Hepatocyte (in vitro differentiated cells): ENCODE data around the gene THEM5. TPM values are rescaled to one million over a fixed set of nuclear protein-coding genes. Genes with fewer than 3 reads are reported as not detected.

ENCODE experiments used
- DNase-seq: peaks from one replicate; pipeline ENCODE4 v3.0.0-alpha.2; 2016; ENCODE audit warnings: low spot score
- H2AFZ ChIP-seq: fragments of 200-600 bp; sonication (generic); 2 replicates; pipeline ENCODE4 v1.6.0; 2016; ENCODE audit warnings: antibody characterized with exemption, mild to moderate bottlenecking
- H3K27ac ChIP-seq: fragments of 200-600 bp; sonication (generic); 2 replicates; pipeline ENCODE4 v1.5.1; 2016; ENCODE audit warnings: mild to moderate bottlenecking
- H3K27me3 ChIP-seq: fragments of 200-600 bp; sonication (generic); 2 replicates; pipeline ENCODE4 v1.6.1; 2016
- H3K36me3 ChIP-seq: fragments of 200-600 bp; sonication (generic); replicated peaks from 2 replicates; pipeline ENCODE4 v1.5.1; 2016; ENCODE audit warnings: low read depth; ENCODE audit not compliant: insufficient read depth
- H3K4me1 ChIP-seq: fragments of 200-600 bp; sonication (generic); 2 replicates; pipeline ENCODE4 v1.5.1; 2016; ENCODE audit warnings: mild to moderate bottlenecking, moderate library complexity; ENCODE audit not compliant: insufficient read depth
- H3K4me2 ChIP-seq: fragments of 200-600 bp; sonication (generic); 2 replicates; pipeline ENCODE4 v1.6.0; 2016
- H3K4me3 ChIP-seq: fragments of 200-600 bp; sonication (generic); 2 replicates; pipeline ENCODE4 v1.5.1; 2016; ENCODE audit warnings: mild to moderate bottlenecking
- H3K79me2 ChIP-seq: fragments of 200-600 bp; sonication (generic); 2 replicates; pipeline ENCODE4 v1.6.0; 2017; ENCODE audit warnings: mild to moderate bottlenecking
- H3K9me2 ChIP-seq: fragments of 200-600 bp; sonication (generic); replicated peaks from 2 replicates; pipeline ENCODE4 v1.6.0; 2017; ENCODE audit warnings: mild to moderate bottlenecking; ENCODE audit not compliant: insufficient read depth
- H3K9me3 ChIP-seq: fragments of 200-600 bp; sonication (generic); 2 replicates; pipeline ENCODE4 v1.5.1; 2016; ENCODE audit warnings: low read depth, mild to moderate bottlenecking
- H4K20me1 ChIP-seq: fragments of 200-600 bp; sonication (generic); 2 replicates; pipeline ENCODE4 v1.6.0; 2016; ENCODE audit warnings: mild to moderate bottlenecking; ENCODE audit not compliant: insufficient read depth, poor library complexity, severe bottlenecking
- EZH2 ChIP-seq: fragments of 200-600 bp; sonication (generic); IDR thresholded peaks from 2 replicates; pipeline ENCODE4 v1.6.1; 2016; ENCODE audit warnings: antibody characterized with exemption, mild to moderate bottlenecking, borderline replicate concordance
- EZH2phosphoT487 ChIP-seq: fragments of 200-600 bp; sonication (generic); IDR thresholded peaks from one replicate; pipeline ENCODE4 v1.6.1; 2018; ENCODE audit warnings: antibody characterized with exemption, mild to moderate bottlenecking, low read depth, moderate library complexity; ENCODE audit not compliant: unreplicated experiment, severe bottlenecking
- WGBS: methylation state at CpG from one replicate; pipeline ENCODE4 v1.1.6; 2016; ENCODE audit warnings: low lambda C conversion rate; ENCODE audit errors: missing lambda C conversion rate; 5-methylcytosine and 5-hydroxymethylcytosine counted together
- polyA plus RNA-seq: library from polyadenylated mRNA; unstranded; fragments of >200 nt; fragmentation: Nextera tagmentation; extraction: Ambion mirVana; gene quantifications from 2 replicates; pipeline ENCODE4 v1.2.1, GENCODE V29; 2016
- total RNA-seq: library from RNA; depleted of rRNA; stranded (reverse); fragments of >200 nt; gene quantifications from 2 replicates; pipeline ENCODE4 v1.2.3, GENCODE V29; 2014
- TF ChIP-seq, protein P1 (sequence below): fragments of 200-600 bp; sonication (generic); IDR thresholded peaks from 2 replicates; pipeline ENCODE4 v1.5.1; 2016; ENCODE audit warnings: antibody characterized with exemption, mild to moderate bottlenecking; ENCODE audit not compliant: poor library complexity

The THEM5 gene
- total and polyA plus RNA-seq, 2 experiments from 2014 or later = 0.21 TPM; not detected in 1

- Histone ChIP-seq H3K9me2 (no peaks in the 10 kb centered on the region), H3K4me2 (no peak overlapping the region), H3K27ac (no peak overlapping the region), H4K20me1 (no peaks in the 10 kb centered on the region), H3K4me1 (peaks cover 11% of the 10 kb centered on the region), H3K36me3 (no peaks in the 10 kb centered on the region), H3K4me3 (no peak overlapping the region), H3K27me3 (peaks cover 17% of the 10 kb centered on the region), H3K9me3 (no peaks in the 10 kb centered on the region), H2AFZ (no peak overlapping the region), H3K79me2 (no peaks in the 10 kb centered on the region)
- TF ChIP-seq, protein P1, sequence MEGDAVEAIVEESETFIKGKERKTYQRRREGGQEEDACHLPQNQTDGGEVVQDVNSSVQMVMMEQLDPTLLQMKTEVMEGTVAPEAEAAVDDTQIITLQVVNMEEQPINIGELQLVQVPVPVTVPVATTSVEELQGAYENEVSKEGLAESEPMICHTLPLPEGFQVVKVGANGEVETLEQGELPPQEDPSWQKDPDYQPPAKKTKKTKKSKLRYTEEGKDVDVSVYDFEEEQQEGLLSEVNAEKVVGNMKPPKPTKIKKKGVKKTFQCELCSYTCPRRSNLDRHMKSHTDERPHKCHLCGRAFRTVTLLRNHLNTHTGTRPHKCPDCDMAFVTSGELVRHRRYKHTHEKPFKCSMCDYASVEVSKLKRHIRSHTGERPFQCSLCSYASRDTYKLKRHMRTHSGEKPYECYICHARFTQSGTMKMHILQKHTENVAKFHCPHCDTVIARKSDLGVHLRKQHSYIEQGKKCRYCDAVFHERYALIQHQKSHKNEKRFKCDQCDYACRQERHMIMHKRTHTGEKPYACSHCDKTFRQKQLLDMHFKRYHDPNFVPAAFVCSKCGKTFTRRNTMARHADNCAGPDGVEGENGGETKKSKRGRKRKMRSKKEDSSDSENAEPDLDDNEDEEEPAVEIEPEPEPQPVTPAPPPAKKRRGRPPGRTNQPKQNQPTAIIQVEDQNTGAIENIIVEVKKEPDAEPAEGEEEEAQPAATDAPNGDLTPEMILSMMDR = no peak
- TF ChIP-seq EZH2 = no peak
- no peak for TF ChIP-seq EZH2phosphoT487
- 96% methylated on average over 2 of the region's 2 CpGs for WGBS
- DNase-seq = no peak
Observed at GRCh38 chr1:151843398-151843797, 10.1 kb downstream of the THEM5 start.

DNA sequence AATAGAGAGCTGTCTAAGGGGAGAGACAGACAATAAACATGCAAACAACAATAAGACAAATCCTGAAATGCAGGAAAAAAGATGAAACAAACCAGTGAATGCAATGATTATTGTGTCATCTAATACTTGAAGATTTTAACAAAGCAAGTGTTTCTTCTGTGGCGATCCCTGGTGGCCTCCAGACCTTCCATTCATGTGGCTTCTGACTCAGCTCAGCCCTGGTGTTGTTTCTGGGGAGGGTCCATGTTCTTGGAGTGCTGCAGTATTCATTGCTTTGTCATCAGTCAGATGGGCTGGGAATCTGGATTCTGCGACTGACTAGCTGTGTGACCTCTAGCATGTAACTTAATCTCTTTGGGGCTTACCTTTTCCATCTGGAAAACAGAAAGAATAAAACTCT lies 12.4 kb downstream of the THEM5 start:
- no peak overlapping the region for H3K4me3 ChIP-seq
- peaks cover 13% of the 10 kb centered on the region for H3K4me1 ChIP-seq
- no peaks in the 10 kb centered on the region for H3K36me3 ChIP-seq
- TF ChIP-seq, protein P1 = no peak
- no peak for TF ChIP-seq EZH2
- no peak for TF ChIP-seq EZH2phosphoT487
- H3K27me3 ChIP-seq = peaks cover 27% of the 10 kb centered on the region
- 73% methylated on average over 2 of the region's 2 CpGs for WGBS
- H2AFZ ChIP-seq = no peak overlapping the region
- H4K20me1 ChIP-seq = no peaks in the 10 kb centered on the region
- DNase-seq = no peak
- H3K79me2 ChIP-seq = no peaks in the 10 kb centered on the region
- H3K9me3 ChIP-seq = no peaks in the 10 kb centered on the region
- no peak overlapping the region for H3K27ac ChIP-seq
- H3K9me2 ChIP-seq = no peaks in the 10 kb centered on the region
- no peak overlapping the region for H3K4me2 ChIP-seq

- peaks cover 27% of the 10 kb centered on the region for H3K27me3 ChIP-seq
- TF ChIP-seq, protein P1 = no peak
- TF ChIP-seq EZH2 (no peak), EZH2phosphoT487 (no peak)
- H3K27ac ChIP-seq = peak overlapping the region; percentile 94
- no peaks in the 10 kb centered on the region for H3K36me3 ChIP-seq
- H3K4me2 ChIP-seq = peak overlapping the region; percentile 91
- no peaks in the 10 kb centered on the region for H3K79me2 ChIP-seq
- H3K4me1 ChIP-seq = peaks cover 13% of the 10 kb centered on the region
- no peak for DNase-seq
- H3K9me3 ChIP-seq = no peaks in the 10 kb centered on the region
- no peak overlapping the region for H3K4me3 ChIP-seq
- H4K20me1 ChIP-seq = no peaks in the 10 kb centered on the region
- H2AFZ ChIP-seq = peak overlapping the region; percentile 66
- H3K9me2 ChIP-seq = no peaks in the 10 kb centered on the region
Observed at GRCh38 chr1:151840421-151840820, 13.1 kb downstream of the THEM5 start.
